SU-DHL-6 (cell line): ENCODE measurements around the gene FXYD7.
"Not testable (repeated sequence)": the region's sequence is repeated elsewhere in the genome, so short reads cannot be mapped to it uniquely, and the experiment has no call there.

ENCODE experiments used
- H2AFZ ChIP-seq: fragments of 200-600 bp; sonication (generic); 2 replicates; pipeline ENCODE4 v1.6.1; 2014; ENCODE audit warnings: low read depth, mild to moderate bottlenecking, moderate library complexity, mixed read lengths, antibody characterized with exemption, low read length; ENCODE audit not compliant: severe bottlenecking
- H3F3A ChIP-seq: fragments of 200-600 bp; shearing (Covaris generic); 2 replicates; pipeline ENCODE4 v1.6.0; 2016; ENCODE audit warnings: antibody characterized with exemption, mild to moderate bottlenecking; ENCODE audit not compliant: insufficient read depth
- H3K27ac ChIP-seq: fragments of 200-600 bp; sonication (generic); 2 replicates; pipeline ENCODE4 v1.5.1; 2016; ENCODE audit warnings: low read depth, mild to moderate bottlenecking, low read length, moderate library complexity, mixed read lengths
- H3K27me3 ChIP-seq: fragments of 200-600 bp; sonication (generic), shearing (Covaris generic); 2 replicates; pipeline ENCODE4 v1.6.0; 2014; ENCODE audit warnings: mild to moderate bottlenecking, low read length
- H3K36me3 ChIP-seq: fragments of 200-600 bp; sonication (generic); 2 replicates; pipeline ENCODE4 v1.6.1; 2014; ENCODE audit warnings: mild to moderate bottlenecking, low read length, mixed read lengths
- H3K4me2 ChIP-seq: fragments of 300-600, 200-600 bp; shearing (Covaris generic), sonication (generic); 2 replicates; pipeline ENCODE4 v1.6.0; 2014; ENCODE audit warnings: low read length, low read depth, mild to moderate bottlenecking; ENCODE audit not compliant: poor library complexity, severe bottlenecking
- H3K4me3 ChIP-seq: fragments of 200-600 bp; sonication (generic); 2 replicates; pipeline ENCODE4 v1.5.1; 2014; ENCODE audit warnings: antibody characterized with exemption, low read length, mild to moderate bottlenecking, mixed read lengths; ENCODE audit not compliant: insufficient read depth, poor library complexity, severe bottlenecking
- H3K79me2 ChIP-seq: fragments of 200-600 bp; sonication (generic); 2 replicates; pipeline ENCODE4 v1.6.1; 2014; ENCODE audit warnings: mild to moderate bottlenecking, low read length, moderate library complexity; ENCODE audit not compliant: insufficient read depth
- H3K9ac ChIP-seq: fragments of 200-600 bp; sonication (generic); 2 replicates; pipeline ENCODE4 v1.7.0; 2014; ENCODE audit warnings: mild to moderate bottlenecking, low read length
- H3K9me2 ChIP-seq: fragments of 200-600 bp; sonication (generic); replicated peaks from 2 replicates; pipeline ENCODE4 v1.6.1; 2014; ENCODE audit warnings: low read length; ENCODE audit not compliant: insufficient read depth
- H3K9me3 ChIP-seq: fragments of 200-600 bp; sonication (generic); 2 replicates; pipeline ENCODE4 v1.6.1; 2014; ENCODE audit warnings: low read length, mixed read lengths; ENCODE audit not compliant: insufficient read depth
- H4K20me1 ChIP-seq: fragments of 200-600 bp; sonication (generic); 2 replicates; pipeline ENCODE4 v1.6.1; 2014; ENCODE audit warnings: low read depth, mild to moderate bottlenecking, antibody characterized with exemption, low read length, moderate library complexity, mixed read lengths
- CTCF ChIP-seq: fragments of 200-600 bp; sonication (generic); IDR thresholded peaks from one replicate; pipeline ENCODE4 v1.5.1; 2017; ENCODE audit warnings: antibody characterized with exemption, mild to moderate bottlenecking, low read length, moderate library complexity; ENCODE audit not compliant: insufficient read depth, poor library complexity, severe bottlenecking
- EZH2phosphoT487 ChIP-seq: fragments of 200-600 bp; sonication (generic), shearing (Covaris generic); conservative IDR thresholded peaks from 2 replicates; pipeline ENCODE4 v1.6.1; 2018; ENCODE audit warnings: mild to moderate bottlenecking, antibody characterized with exemption, low read length, moderate library complexity, mixed read lengths

Gene FXYD7

DNA sequence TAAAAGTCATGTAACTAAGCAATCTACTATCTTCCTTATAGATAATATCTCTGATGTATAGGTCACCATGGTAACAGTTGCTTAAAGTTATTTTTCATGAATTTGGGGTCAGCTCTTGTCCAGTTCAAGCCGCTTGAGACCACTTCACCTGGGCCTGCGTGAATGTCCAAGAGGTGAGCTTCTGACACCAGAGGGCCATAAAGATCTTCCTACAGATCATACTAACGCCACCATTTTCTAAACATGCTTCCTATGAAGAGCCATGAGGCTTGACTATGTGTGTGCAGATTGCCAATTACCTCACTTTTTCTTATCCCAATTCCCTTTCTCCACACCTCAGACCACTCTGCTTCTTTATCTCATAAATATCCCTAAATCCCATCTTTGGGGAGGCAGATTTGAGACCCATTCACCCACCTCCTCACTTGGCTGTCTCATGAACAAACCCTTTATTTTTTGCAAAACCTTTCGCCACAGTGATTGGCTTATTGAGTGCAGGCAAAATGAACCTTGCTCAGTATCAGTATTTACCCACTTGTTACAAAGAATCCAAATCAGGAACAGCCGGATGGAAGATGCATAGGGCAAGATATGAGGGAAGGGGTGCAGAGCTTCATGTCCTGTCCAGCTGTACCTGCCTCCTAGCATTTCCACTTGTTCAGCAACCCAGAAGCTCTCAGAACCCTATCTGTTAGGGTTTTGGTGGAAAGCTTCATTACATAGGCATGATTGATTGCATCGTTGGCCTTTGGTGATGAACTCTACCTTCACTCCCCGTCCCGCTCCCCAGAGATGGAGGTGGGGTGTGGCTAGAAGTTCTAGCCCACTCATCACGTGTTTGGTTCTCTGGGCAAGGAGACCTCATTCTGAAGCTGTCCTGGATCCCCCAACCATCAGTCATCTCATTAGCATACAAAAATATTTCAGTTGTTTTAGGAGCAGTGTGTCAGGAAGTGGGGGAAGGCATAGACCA, 51.2 kb downstream of the FXYD7 start:
- Histone ChIP-seq H2AFZ (no peak overlapping the region), H3K27ac (no peak overlapping the region), H3K27me3 (no peaks in the 10 kb centered on the region), H3K79me2 (no peaks in the 10 kb centered on the region), H3K36me3 (no peaks in the 10 kb centered on the region), H3K9ac (no peak overlapping the region), H3F3A (no peaks in the 10 kb centered on the region), H3K9me2 (no peaks in the 10 kb centered on the region), H3K4me3 (no peak overlapping the region), H3K4me2 (no peak overlapping the region), H4K20me1 (no peaks in the 10 kb centered on the region), H3K9me3 (no peaks in the 10 kb centered on the region)
- TF ChIP-seq EZH2phosphoT487 = no peak

DNA sequence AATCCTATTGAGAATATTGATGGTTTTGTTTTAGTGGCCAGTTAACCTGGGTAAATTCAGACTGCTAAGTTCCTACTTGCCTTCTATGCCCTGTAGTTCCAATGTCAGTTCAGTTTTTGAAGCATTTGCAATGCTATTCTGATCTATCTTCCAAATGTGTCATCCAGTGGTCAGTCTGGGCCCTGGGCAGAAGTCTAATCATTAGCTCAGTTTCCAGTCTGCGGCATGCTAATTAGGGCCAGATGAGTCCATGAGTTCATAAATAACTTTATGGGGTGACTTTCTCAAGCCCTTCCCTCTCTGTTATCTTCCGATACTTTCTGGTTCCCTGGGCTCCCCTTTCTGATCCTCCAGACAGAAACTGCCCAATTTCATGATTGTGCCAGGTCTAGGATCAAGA, 52.8 kb downstream of the FXYD7 start:
- Histone ChIP-seq H3K27me3 (no peaks in the 10 kb centered on the region), H3K4me3 (no peak overlapping the region), H4K20me1 (no peaks in the 10 kb centered on the region), H3K9me3 (no peaks in the 10 kb centered on the region), H3K79me2 (no peaks in the 10 kb centered on the region), H3K9me2 (no peaks in the 10 kb centered on the region), H3K36me3 (no peaks in the 10 kb centered on the region), H3K27ac (no peak overlapping the region), H2AFZ (no peak overlapping the region), H3K9ac (no peak overlapping the region), H3F3A (no peaks in the 10 kb centered on the region), H3K4me2 (no peak overlapping the region)
- TF ChIP-seq EZH2phosphoT487 (no peak), CTCF (no peak)

- H3K9ac ChIP-seq = not testable (repeated sequence)
Measured at GRCh38 chr19:35196861-35197260, 53.8 kb downstream of the FXYD7 start.

GRCh38 chr19:35199481-35199880, 56.4 kb downstream of the FXYD7 start:
- Histone ChIP-seq H3K4me2 (no peak overlapping the region), H3K9ac (no peak overlapping the region), H2AFZ (no peak overlapping the region), H3K27ac (no peak overlapping the region), H3F3A (no peaks in the 10 kb centered on the region), H3K9me3 (no peaks in the 10 kb centered on the region), H3K27me3 (no peaks in the 10 kb centered on the region), H3K79me2 (no peaks in the 10 kb centered on the region), H3K36me3 (no peaks in the 10 kb centered on the region), H4K20me1 (no peaks in the 10 kb centered on the region), H3K4me3 (no peak overlapping the region), H3K9me2 (no peaks in the 10 kb centered on the region)
- TF ChIP-seq EZH2phosphoT487 (no peak), CTCF (no peak)

More at GRCh38 chr19:35196861-35197260, 53.8 kb downstream of the FXYD7 start:
- H3K79me2 ChIP-seq, H3K4me3 ChIP-seq, H3K27ac ChIP-seq, H2AFZ ChIP-seq, H3F3A ChIP-seq, H3K9me2 ChIP-seq, H3K4me2 ChIP-seq, H3K9me3 ChIP-seq, H3K36me3 ChIP-seq, H3K27me3 ChIP-seq, H4K20me1 ChIP-seq: not testable (repeated sequence)
